ENCODE data around the gene PSG7.
"Not testable (repeated sequence)": the region's sequence is repeated elsewhere in the genome, so short reads cannot be mapped to it uniquely, and the experiment has no call there.

DNA sequence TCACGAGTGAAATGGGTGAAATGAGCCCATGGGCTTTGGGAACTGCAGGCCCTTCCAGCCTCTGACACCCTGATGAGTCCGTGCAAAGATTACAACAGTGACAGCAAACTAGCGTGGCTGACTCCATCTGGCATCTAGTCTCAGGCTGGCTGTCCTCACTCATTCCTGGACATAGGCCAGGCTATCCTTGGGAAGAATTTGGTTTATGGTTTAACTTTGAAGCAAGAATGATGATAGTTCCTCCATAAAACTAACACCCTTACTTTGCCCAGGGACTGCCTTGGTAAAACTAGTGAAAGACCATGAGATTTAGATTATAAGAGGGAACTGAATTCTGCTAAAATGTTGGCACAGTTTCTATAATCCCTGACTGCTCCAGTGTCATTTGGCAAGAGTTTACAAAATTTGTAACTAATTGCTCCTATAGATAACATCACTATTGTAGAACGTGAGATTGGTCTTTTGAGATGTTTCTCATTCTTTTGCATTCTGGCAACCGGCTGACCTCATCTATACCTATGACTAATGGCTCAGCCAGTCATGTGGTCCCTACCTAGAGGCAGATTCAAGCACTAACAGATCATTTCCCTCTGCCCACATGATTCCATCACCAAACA lies 4.4 kb downstream of the PSG7 start:
- TF ChIP-seq, protein P1, sequence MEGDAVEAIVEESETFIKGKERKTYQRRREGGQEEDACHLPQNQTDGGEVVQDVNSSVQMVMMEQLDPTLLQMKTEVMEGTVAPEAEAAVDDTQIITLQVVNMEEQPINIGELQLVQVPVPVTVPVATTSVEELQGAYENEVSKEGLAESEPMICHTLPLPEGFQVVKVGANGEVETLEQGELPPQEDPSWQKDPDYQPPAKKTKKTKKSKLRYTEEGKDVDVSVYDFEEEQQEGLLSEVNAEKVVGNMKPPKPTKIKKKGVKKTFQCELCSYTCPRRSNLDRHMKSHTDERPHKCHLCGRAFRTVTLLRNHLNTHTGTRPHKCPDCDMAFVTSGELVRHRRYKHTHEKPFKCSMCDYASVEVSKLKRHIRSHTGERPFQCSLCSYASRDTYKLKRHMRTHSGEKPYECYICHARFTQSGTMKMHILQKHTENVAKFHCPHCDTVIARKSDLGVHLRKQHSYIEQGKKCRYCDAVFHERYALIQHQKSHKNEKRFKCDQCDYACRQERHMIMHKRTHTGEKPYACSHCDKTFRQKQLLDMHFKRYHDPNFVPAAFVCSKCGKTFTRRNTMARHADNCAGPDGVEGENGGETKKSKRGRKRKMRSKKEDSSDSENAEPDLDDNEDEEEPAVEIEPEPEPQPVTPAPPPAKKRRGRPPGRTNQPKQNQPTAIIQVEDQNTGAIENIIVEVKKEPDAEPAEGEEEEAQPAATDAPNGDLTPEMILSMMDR (conservative IDR thresholded peaks at IDR 0.05) = not testable (repeated sequence)
- not testable (repeated sequence) for TF ChIP-seq EZH2 (IDR thresholded peaks at IDR 0.05; ENCODE audit: low read depth)
